Measurements from ENCODE around the gene SND1. TPM values are rescaled to one million over a fixed set of nuclear protein-coding genes. Genes with fewer than 3 reads are reported as not detected.

Gene SND1
- total and polyA plus RNA-seq, 2 of the 4 experiments (the other 2 are of a cell fraction), result 154 to 294 TPM

GRCh38 chr7:127881564-127881963, 229.6 kb downstream of the SND1 start:
- no peak for ATAC-seq (ENCODE audit: low read depth)
- BruUV-seq (replicated peaks), result no TSS peak
- H4K20me1 ChIP-seq (ENCODE audit: insufficient read depth, low read length), result peaks cover 53% of the 10 kb centered on the region
- H2BK15ac ChIP-seq (ENCODE audit: low read depth, low read length), result no peak overlapping the region
- no peak overlapping the region for H2BK5ac ChIP-seq (ENCODE audit: low read depth, low read length, poor library complexity, severe bottlenecking)
- no peak overlapping the region for H3K9ac ChIP-seq (ENCODE audit: low read depth, low read length)
- in situ Hi-C loops (cut with MboI; ENCODE audit: low sequenced_read_pairs), result no loop called here
- H3K14ac ChIP-seq (replicated peaks; ENCODE audit: low read depth, low read length), result no peak overlapping the region
- H3K79me1 ChIP-seq (ENCODE audit: low read depth in 1 of 2, low read length in 2 of 2), result peaks cover 49 to 87% of the 10 kb centered on the region in 2 experiments
- ChIA-PET POLR2A (ENCODE audit: unreplicated experiment) (no interaction called here), CTCF (no interaction called here)
- DNase-seq, result no peak
- 82% methylated on average over 2 of the region's 7 CpGs; no CpG with 5 or more reads in 1 of the 2 experiments for WGBS, 2 experiments (ENCODE audit: extremely low coverage in 2 of 2, insufficient read length in 1 of 2)
- H3K36me3 ChIP-seq (ENCODE audit: control insufficient read depth, insufficient read depth, low read length), result no peaks in the 10 kb centered on the region
- peaks cover 17% of the 10 kb centered on the region for H3K4me1 ChIP-seq (ENCODE audit: control insufficient read depth, insufficient read depth, low read length)
- H3K56ac ChIP-seq (ENCODE audit: extremely low read depth, insufficient read depth, low read length), result no peak overlapping the region
- no peak overlapping the region for H2BK20ac ChIP-seq (ENCODE audit: low read depth, low read length)
- no peak overlapping the region for H2AFZ ChIP-seq (replicated peaks; ENCODE audit: low read length, poor library complexity)
- H3K4ac ChIP-seq (ENCODE audit: low read depth, low read length), result no peak overlapping the region
- H3K18ac ChIP-seq (ENCODE audit: low read depth, low read length), result no peak overlapping the region
- H3K27me3 ChIP-seq (ENCODE audit: control insufficient read depth, insufficient read depth, low read length), result no peaks in the 10 kb centered on the region
- no peak overlapping the region for H3K23ac ChIP-seq (ENCODE audit: low read depth, low read length)
- H2AK5ac ChIP-seq (ENCODE audit: low read depth, low read length), result no peak overlapping the region
- intact Hi-C loops (cut with micrococcal nuclease), result no loop called here
- no peak overlapping the region for H3K4me3 ChIP-seq (ENCODE audit: insufficient read depth, low read depth, low read length)
- no peak overlapping the region for H3K4me2 ChIP-seq (ENCODE audit: low read depth, low read length)
- TF ChIP-seq CEBPB (IDR thresholded peaks at IDR 0.05; ENCODE audit: low read depth, low read length) (no peak), SMC3 (IDR thresholded peaks at IDR 0.05; ENCODE audit: low read depth, low read length) (no peak), MAFK (IDR thresholded peaks at IDR 0.05; ENCODE audit: low read depth, low read length) (no peak), NFE2L2 (IDR thresholded peaks at IDR 0.05; ENCODE audit: low read depth, low read length) (no peak), USF2 (IDR thresholded peaks at IDR 0.05; ENCODE audit: low read depth, low read length) (no peak), MAZ (IDR thresholded peaks at IDR 0.05; ENCODE audit: borderline replicate concordance, low read depth, low read length) (no peak), MXI1 (IDR thresholded peaks at IDR 0.05; ENCODE audit: borderline replicate concordance, low read depth, low read length) (no peak), BHLHE40 (IDR thresholded peaks at IDR 0.05; ENCODE audit: low read depth, low read length) (no peak), POLR2A (IDR thresholded peaks at IDR 0.05; ENCODE audit: low read depth, low read length) (no peak), CHD1 (IDR thresholded peaks at IDR 0.05; ENCODE audit: low read depth, low read length) (no peak)
- TF ChIP-seq, protein P1, sequence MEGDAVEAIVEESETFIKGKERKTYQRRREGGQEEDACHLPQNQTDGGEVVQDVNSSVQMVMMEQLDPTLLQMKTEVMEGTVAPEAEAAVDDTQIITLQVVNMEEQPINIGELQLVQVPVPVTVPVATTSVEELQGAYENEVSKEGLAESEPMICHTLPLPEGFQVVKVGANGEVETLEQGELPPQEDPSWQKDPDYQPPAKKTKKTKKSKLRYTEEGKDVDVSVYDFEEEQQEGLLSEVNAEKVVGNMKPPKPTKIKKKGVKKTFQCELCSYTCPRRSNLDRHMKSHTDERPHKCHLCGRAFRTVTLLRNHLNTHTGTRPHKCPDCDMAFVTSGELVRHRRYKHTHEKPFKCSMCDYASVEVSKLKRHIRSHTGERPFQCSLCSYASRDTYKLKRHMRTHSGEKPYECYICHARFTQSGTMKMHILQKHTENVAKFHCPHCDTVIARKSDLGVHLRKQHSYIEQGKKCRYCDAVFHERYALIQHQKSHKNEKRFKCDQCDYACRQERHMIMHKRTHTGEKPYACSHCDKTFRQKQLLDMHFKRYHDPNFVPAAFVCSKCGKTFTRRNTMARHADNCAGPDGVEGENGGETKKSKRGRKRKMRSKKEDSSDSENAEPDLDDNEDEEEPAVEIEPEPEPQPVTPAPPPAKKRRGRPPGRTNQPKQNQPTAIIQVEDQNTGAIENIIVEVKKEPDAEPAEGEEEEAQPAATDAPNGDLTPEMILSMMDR (conservative IDR thresholded peaks at IDR 0.05; ENCODE audit: low read depth, low read length), result no peak
- no peak overlapping the region for H4K5ac ChIP-seq (ENCODE audit: low read depth, low read length)
- dilution Hi-C loops (cut with HindIII; ENCODE audit: low sequenced_read_pairs, unreplicated experiment), result no loop called here
- H4K8ac ChIP-seq (ENCODE audit: low read depth in 2 of 2, low read length in 2 of 2), result no peak overlapping the region
- H2BK120ac ChIP-seq (ENCODE audit: low read depth, low read length), result no peak overlapping the region
- peaks cover 30% of the 10 kb centered on the region for H3K9me1 ChIP-seq (ENCODE audit: insufficient read depth, low read length)
- H3K27ac ChIP-seq (ENCODE audit: insufficient read depth, low read length), result no peak overlapping the region
- H2AK9ac ChIP-seq (replicated peaks; ENCODE audit: low read depth, low read length, poor library complexity), result no peak overlapping the region
- no peak overlapping the region for H4K91ac ChIP-seq (ENCODE audit: insufficient read depth, low read depth, low read length)
- H3K9me3 ChIP-seq (ENCODE audit: control insufficient read depth, insufficient read depth, low read length), result no peaks in the 10 kb centered on the region
